ENCODE results near the gene NCMAP. TPM values are rescaled to one million over a fixed set of nuclear protein-coding genes. Genes with fewer than 3 reads are reported as not detected.
A peak's percentile ranks its signal among the peaks of the same experiment; 100 is the strongest.
"Not testable (repeated sequence)": the region's sequence is repeated elsewhere in the genome, so short reads cannot be mapped to it uniquely, and the experiment has no call there.

Gene NCMAP
- total RNA-seq, 1 donor from 2014 or later, result 2.1 TPM

DNA sequence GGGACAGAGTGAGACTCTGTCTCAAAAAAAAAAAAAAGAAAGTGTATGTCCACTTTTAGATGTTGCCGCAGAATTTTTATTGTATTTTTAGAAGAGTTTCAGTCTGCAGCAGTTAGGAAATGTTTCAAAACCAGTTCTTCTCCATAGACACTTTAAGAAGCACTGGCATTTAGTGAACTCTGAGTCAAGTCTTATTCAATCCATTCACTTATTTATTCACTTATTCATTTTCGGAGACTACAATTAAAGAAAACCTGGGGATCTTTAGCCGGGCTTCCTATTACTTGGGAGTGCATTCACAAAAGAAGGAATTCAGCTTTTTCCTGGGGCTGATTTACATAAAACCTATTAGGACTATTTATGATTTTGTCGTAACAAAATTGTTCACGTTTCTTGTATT, 40.9 kb upstream of the NCMAP start:
- H3K27me3 Mint-ChIP-seq, result no peaks in the 10 kb centered on the region
- H3K27ac Mint-ChIP-seq, result no peak overlapping the region
- no peak for DNase-seq (ENCODE audit: extremely low spot score, unreplicated experiment)
- H3K4me3 Mint-ChIP-seq, result no peak overlapping the region
- H3K4me1 Mint-ChIP-seq (ENCODE audit: unreplicated experiment), result no peaks in the 10 kb centered on the region
- no peaks in the 10 kb centered on the region for H3K9me3 Mint-ChIP-seq
- TF ChIP-seq, protein P1, sequence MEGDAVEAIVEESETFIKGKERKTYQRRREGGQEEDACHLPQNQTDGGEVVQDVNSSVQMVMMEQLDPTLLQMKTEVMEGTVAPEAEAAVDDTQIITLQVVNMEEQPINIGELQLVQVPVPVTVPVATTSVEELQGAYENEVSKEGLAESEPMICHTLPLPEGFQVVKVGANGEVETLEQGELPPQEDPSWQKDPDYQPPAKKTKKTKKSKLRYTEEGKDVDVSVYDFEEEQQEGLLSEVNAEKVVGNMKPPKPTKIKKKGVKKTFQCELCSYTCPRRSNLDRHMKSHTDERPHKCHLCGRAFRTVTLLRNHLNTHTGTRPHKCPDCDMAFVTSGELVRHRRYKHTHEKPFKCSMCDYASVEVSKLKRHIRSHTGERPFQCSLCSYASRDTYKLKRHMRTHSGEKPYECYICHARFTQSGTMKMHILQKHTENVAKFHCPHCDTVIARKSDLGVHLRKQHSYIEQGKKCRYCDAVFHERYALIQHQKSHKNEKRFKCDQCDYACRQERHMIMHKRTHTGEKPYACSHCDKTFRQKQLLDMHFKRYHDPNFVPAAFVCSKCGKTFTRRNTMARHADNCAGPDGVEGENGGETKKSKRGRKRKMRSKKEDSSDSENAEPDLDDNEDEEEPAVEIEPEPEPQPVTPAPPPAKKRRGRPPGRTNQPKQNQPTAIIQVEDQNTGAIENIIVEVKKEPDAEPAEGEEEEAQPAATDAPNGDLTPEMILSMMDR (conservative IDR thresholded peaks at IDR 0.05), result no peak
- no peaks in the 10 kb centered on the region for H3K36me3 Mint-ChIP-seq

DNA sequence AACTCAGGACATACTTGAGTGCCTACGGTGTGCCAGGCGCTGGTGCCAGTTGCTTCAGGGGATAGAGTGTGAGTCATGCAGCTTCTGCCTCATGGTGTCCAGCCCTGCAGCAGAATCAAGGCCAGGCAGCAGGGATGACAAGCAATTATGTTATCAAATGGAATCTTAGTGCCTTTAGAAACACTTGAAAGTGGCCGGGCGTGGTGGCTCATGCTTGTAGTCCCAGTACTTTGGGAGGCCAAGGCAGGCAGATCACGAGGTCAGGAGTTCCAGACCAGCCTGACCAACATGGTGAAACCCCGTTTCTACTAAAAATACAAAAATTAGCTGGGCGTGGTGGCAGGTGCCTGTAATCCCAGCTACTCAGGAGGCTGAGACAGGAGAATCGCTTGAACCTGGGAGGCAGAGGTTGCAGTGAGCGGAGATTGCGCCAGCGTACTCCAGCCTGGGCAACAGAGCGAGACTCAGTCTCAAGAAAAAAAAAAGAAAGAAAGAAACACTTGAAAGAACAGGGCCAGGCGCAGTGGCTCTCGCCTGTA, 40.1 kb upstream of the NCMAP start:
- not testable (repeated sequence) for H3K4me3 Mint-ChIP-seq; H3K4me1 Mint-ChIP-seq (ENCODE audit: unreplicated experiment); H3K36me3 Mint-ChIP-seq; H3K27me3 Mint-ChIP-seq; DNase-seq (ENCODE audit: extremely low spot score, unreplicated experiment); H3K9me3 Mint-ChIP-seq
- H3K27ac Mint-ChIP-seq, result peak overlapping the region; percentile 23

DNA sequence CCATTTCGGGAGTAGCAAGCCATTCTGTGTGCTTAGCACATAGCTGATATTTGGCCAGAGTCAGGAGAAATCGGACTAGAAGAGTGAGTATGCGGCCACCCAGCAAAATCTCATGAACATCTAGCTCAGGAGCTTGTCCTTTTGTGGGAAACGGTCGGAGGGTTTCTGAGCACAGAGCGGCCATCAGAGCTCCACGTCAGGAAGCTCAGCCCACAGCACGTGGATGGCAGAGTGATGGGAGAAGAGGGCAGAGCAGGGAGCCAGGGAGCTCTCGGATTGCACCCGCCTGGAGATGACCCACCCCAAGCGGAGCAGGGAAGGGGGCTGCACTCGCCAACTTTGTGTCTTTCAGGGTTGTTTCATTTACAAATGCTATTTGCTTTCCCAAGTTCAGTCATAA, 39.4 kb upstream of the NCMAP start:
- no peak for DNase-seq (ENCODE audit: extremely low spot score, unreplicated experiment)
- H3K27ac Mint-ChIP-seq, result no peak overlapping the region
- no peak overlapping the region for H3K4me3 Mint-ChIP-seq
- H3K27me3 Mint-ChIP-seq, result no peaks in the 10 kb centered on the region
- no peaks in the 10 kb centered on the region for H3K4me1 Mint-ChIP-seq (ENCODE audit: unreplicated experiment)
- no peaks in the 10 kb centered on the region for H3K9me3 Mint-ChIP-seq
- TF ChIP-seq, protein P1 (conservative IDR thresholded peaks at IDR 0.05), result no peak
- H3K36me3 Mint-ChIP-seq, result peaks cover 4% of the 10 kb centered on the region

DNA sequence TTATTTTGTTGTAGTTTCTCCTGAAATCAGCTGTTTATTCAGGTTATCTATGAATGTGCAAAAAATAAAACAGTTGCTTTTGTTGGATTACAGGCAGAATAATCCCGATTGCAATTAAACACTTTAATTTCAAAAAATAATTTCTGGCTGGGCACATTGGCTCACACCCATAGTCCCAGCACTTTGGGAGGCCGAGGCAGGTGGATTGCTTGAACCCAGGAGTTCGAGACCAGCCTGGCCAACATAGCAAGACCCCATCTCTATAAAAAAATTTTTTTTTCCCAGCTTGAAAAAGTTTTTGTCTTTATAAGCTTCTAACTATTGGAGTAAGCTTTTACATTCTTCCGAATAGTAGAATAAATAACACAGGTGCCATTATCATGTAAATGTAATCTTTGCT, 38.0 kb upstream of the NCMAP start:
- H3K9me3 Mint-ChIP-seq, result no peaks in the 10 kb centered on the region
- TF ChIP-seq, protein P1 (conservative IDR thresholded peaks at IDR 0.05), result no peak
- H3K36me3 Mint-ChIP-seq, result peaks cover 4% of the 10 kb centered on the region
- H3K4me3 Mint-ChIP-seq, result no peak overlapping the region
- DNase-seq (ENCODE audit: extremely low spot score, unreplicated experiment), result no peak
- H3K4me1 Mint-ChIP-seq (ENCODE audit: unreplicated experiment), result no peaks in the 10 kb centered on the region
- H3K27ac Mint-ChIP-seq, result no peak overlapping the region
- H3K27me3 Mint-ChIP-seq, result no peaks in the 10 kb centered on the region

DNA sequence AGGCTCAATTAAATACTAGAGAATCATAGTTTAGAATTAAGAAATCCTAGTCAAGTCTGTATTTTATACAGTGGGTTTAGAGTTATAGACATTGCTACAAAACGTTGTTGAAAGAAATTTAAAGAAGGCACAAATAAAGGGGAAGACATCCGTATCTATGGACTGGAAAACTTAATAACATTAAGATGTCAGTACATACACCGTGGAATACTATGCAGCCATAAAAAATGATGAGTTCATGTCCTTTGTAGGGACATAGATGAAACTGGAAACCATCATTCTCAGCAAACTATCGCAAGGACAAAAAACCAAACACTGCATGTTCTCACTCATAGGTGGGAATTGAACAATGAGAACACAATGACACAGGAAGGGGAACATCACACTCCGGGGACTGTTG, 35.6 kb upstream of the NCMAP start:
- not testable (repeated sequence) for H3K27me3 Mint-ChIP-seq; DNase-seq (ENCODE audit: extremely low spot score, unreplicated experiment); H3K9me3 Mint-ChIP-seq; H3K4me3 Mint-ChIP-seq; H3K4me1 Mint-ChIP-seq (ENCODE audit: unreplicated experiment); H3K36me3 Mint-ChIP-seq; H3K27ac Mint-ChIP-seq

DNA sequence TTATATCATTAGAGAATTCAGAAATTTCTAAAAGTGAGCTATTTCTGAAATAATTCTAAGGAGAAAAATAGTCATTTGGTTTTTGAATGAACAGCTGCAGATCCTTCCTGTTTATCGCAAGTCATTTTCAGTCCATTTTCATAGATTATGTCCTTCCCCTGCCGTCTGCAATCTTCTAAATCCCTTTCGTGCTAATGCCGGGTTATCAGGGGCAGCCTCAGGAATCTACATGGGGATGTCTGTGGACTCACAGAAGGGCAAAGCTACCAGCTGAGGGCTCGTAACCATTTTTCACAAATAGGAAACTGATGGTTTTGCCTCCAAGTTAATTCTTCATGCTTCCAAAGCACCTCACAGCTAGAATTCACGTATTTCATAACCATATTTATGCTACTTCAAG, 30.3 kb upstream of the NCMAP start:
- no peak overlapping the region for H3K27ac Mint-ChIP-seq
- DNase-seq (ENCODE audit: extremely low spot score, unreplicated experiment), result no peak
- no peaks in the 10 kb centered on the region for H3K36me3 Mint-ChIP-seq
- TF ChIP-seq, protein P1 (conservative IDR thresholded peaks at IDR 0.05), result no peak
- no peaks in the 10 kb centered on the region for H3K27me3 Mint-ChIP-seq
- no peak overlapping the region for H3K4me3 Mint-ChIP-seq
- H3K4me1 Mint-ChIP-seq (ENCODE audit: unreplicated experiment), result peaks cover 5% of the 10 kb centered on the region
- no peaks in the 10 kb centered on the region for H3K9me3 Mint-ChIP-seq

DNA sequence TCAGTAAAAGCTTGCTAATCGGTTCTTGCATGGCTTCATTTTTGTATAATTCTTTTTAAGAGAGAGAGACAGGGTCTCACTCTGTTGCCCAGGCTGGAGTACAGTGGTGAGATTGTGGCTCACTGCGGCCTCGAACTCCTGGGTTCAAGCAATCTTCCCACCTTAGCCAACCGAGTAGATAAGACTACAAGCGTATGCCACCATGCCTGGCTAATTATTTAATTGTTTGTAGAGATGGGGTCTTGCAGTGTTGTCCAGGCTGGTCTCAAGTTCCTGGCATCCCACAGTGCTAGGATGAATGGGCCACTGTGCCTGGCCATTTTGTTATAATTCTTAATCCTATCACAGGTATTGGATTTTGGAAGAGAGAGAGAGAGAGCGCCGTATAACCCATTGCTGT, 29.8 kb upstream of the NCMAP start:
- peaks cover 5% of the 10 kb centered on the region for H3K4me1 Mint-ChIP-seq (ENCODE audit: unreplicated experiment)
- no peak for DNase-seq (ENCODE audit: extremely low spot score, unreplicated experiment)
- H3K27ac Mint-ChIP-seq, result no peak overlapping the region
- TF ChIP-seq, protein P1 (conservative IDR thresholded peaks at IDR 0.05), result no peak
- no peak overlapping the region for H3K4me3 Mint-ChIP-seq
- H3K9me3 Mint-ChIP-seq, result no peaks in the 10 kb centered on the region
- H3K27me3 Mint-ChIP-seq, result no peaks in the 10 kb centered on the region
- no peaks in the 10 kb centered on the region for H3K36me3 Mint-ChIP-seq

All from type B pancreatic cell (in vitro differentiated cells).